GM12878 (cell line): ENCODE results near the gene JPT1. TPM values are rescaled to one million over a fixed set of nuclear protein-coding genes. Genes with fewer than 3 reads are reported as not detected.

Source experiments
- ATAC-seq: fragments of 200-7000 bp; cut with Tn5 transposase; 3 replicates; pipeline ENCODE4 v1.9.1; 2020; ENCODE audit warnings: mild to moderate bottlenecking, moderate library complexity
- BruUV-seq: library from RNA; stranded (reverse); fragments of 400-500 nt; replicated peaks from 2 replicates; lab custom pipeline; 2021; lab: Mats Ljungman, UMichigan
- CTCF ChIA-PET: fragments of 300-600 bp; sonication (Branson Sonifier 250); formaldehyde crosslinking; extraction: SDS; loops from one replicate; lab custom pipeline; 2021; ENCODE audit warnings: inconsistent platforms; lab: Yijun Ruan, JAX
- POLR2A ChIA-PET: fragments of 350-600 bp; formaldehyde crosslinking; extraction: SDS; loops from one replicate; lab custom pipeline; 2021; ENCODE audit warnings: inconsistent platforms; lab: Charles Lee
- RAD21 ChIA-PET: fragments of 300-600 bp; sonication (Branson Sonifier 250); formaldehyde crosslinking; loops from one replicate; lab custom pipeline; 2023; ENCODE audit warnings: antibody characterized with exemption; ENCODE audit not compliant: unreplicated experiment; lab: Charles Lee
- SMC1A ChIA-PET: fragments of 300-600 bp; sonication (Branson Sonifier 250); formaldehyde crosslinking; loops from one replicate; lab custom pipeline; 2023; ENCODE audit not compliant: unreplicated experiment, uncharacterized antibody; lab: Charles Lee
- DNase-seq: peaks from one replicate; pipeline ENCODE4 v3.0.0-alpha.2; 2011; ENCODE audit warnings: low read depth, low spot score
- FAIRE-seq: peaks from 3 replicates; lab custom pipeline; 2011; peaks lifted over from hg19 to GRCh38; lab: Jason Lieb, UNC
- H2AFZ ChIP-seq: 2 replicates; pipeline ENCODE4 v1.6.0; 2011; ENCODE audit warnings: low read depth, low read length, control low read depth; ENCODE audit not compliant: control insufficient read depth
- H3K27ac ChIP-seq: 2 replicates; pipeline ENCODE4 v1.5.1; 2011; ENCODE audit warnings: control low read depth; ENCODE audit not compliant: control insufficient read depth, insufficient read depth
- H3K27me3 ChIP-seq, 2 experiments: replicated peaks in 1 of 2; 2 replicates each; pipeline versions ENCODE4 v1.6.0 to v1.6.1; 2011; ENCODE audit warnings: low read length in 1 of 2; ENCODE audit not compliant: control insufficient read depth in 2 of 2, insufficient read depth in 2 of 2
- H3K36me3 ChIP-seq, 2 experiments: 2 replicates each; pipeline ENCODE4 v1.5.1; 2011; ENCODE audit warnings: low read length in 1 of 2; ENCODE audit not compliant: control insufficient read depth in 2 of 2, insufficient read depth in 2 of 2
- H3K4me1 ChIP-seq: 2 replicates; pipeline ENCODE4 v1.6.1; 2011; ENCODE audit warnings: mild to moderate bottlenecking, low read length, moderate library complexity, mixed read lengths; ENCODE audit not compliant: control insufficient read depth, insufficient read depth
- H3K4me2 ChIP-seq: 2 replicates; pipeline ENCODE4 v1.6.0; 2011; ENCODE audit warnings: control low read depth; ENCODE audit not compliant: control insufficient read depth, insufficient read depth
- H3K4me3 ChIP-seq: fragments of 200-600 bp; sonication (generic); 2 replicates; pipeline ENCODE4 v1.5.1; 2016
- H3K79me2 ChIP-seq: 2 replicates; pipeline ENCODE4 v1.6.0; 2011; ENCODE audit warnings: low read length; ENCODE audit not compliant: control insufficient read depth, insufficient read depth
- H3K9ac ChIP-seq: 2 replicates; pipeline ENCODE4 v1.8.0; 2011; ENCODE audit warnings: low read length, control low read depth, mixed read lengths; ENCODE audit not compliant: control insufficient read depth, insufficient read depth
- H3K9me3 ChIP-seq: replicated peaks from 3 replicates; pipeline ENCODE4 v1.5.1; 2011; ENCODE audit warnings: mild to moderate bottlenecking, low read length; ENCODE audit not compliant: control insufficient read depth, insufficient read depth
- H4K20me1 ChIP-seq: 2 replicates; pipeline ENCODE4 v1.6.0; 2011; ENCODE audit not compliant: control insufficient read depth, insufficient read depth
- CEBPB ChIP-seq, 2 experiments: fragments of 150-350 bp in 1 of 2; IDR thresholded peaks; 2 replicates each; pipeline ENCODE4 v1.6.1; 2012 to 2014; ENCODE audit warnings: low read depth in 2 of 2, low read length in 2 of 2, borderline replicate concordance in 1 of 2, inconsistent platforms in 1 of 2
- CHD4 ChIP-seq: fragments of 200-600 bp; sonication (generic); IDR thresholded peaks from 2 replicates; pipeline ENCODE4 v1.6.1; 2016; ENCODE audit warnings: mild to moderate bottlenecking
- MEF2B ChIP-seq: fragments of 450-650 bp; IDR thresholded peaks from 2 replicates; pipeline ENCODE4 v1.6.1; 2018; ENCODE audit warnings: mild to moderate bottlenecking, moderate library complexity; ENCODE audit not compliant: partially characterized antibody, poor library complexity, severe bottlenecking
- NFIC ChIP-seq: IDR thresholded peaks from 2 replicates; pipeline ENCODE4 v1.6.1; 2012; ENCODE audit warnings: low read depth, mild to moderate bottlenecking, inconsistent platforms, low read length, moderate library complexity
- NRF1 ChIP-seq: conservative IDR thresholded peaks from 2 replicates; pipeline ENCODE4 v1.6.1; 2011; ENCODE audit warnings: mild to moderate bottlenecking, low read depth, low read length, improper control_type of control experiment
- RB1 ChIP-seq: fragments of 450-650 bp; formaldehyde crosslinking; IDR thresholded peaks from 2 replicates; pipeline ENCODE4 v1.6.1; 2017; ENCODE audit warnings: mild to moderate bottlenecking, borderline replicate concordance
- TCF3 ChIP-seq: IDR thresholded peaks from 2 replicates; pipeline ENCODE4 v1.6.1; 2012; ENCODE audit warnings: low read depth, mild to moderate bottlenecking, low read length, borderline replicate concordance; ENCODE audit not compliant: insufficient read depth
- TCF7 ChIP-seq: IDR thresholded peaks from 2 replicates; pipeline ENCODE4 v1.6.1; 2014; ENCODE audit warnings: antibody characterized with exemption, borderline replicate concordance
- ZNF274 ChIP-seq: IDR thresholded peaks from one replicate; pipeline ENCODE4 v1.8.0; 2011; ENCODE audit not compliant: insufficient read length, insufficient read depth
- WGBS: methylation state at CpG from one replicate; pipeline ENCODE4 v1.1.6; 2016; ENCODE audit warnings: low lambda C conversion rate; ENCODE audit not compliant: insufficient replicate concordance, insufficient coverage; ENCODE audit errors: missing lambda C conversion rate; 5-methylcytosine and 5-hydroxymethylcytosine counted together
- in situ Hi-C: fragments of 300-500 bp; cut with MboI; formaldehyde crosslinking; loops from 9 replicates; pipeline ENCODE4 v1.14.3; 2018; ENCODE audit warnings: mixed read lengths
- intact Hi-C: fragments of 100-400 bp; cut with micrococcal nuclease; formaldehyde crosslinking; loops from one replicate; pipeline ENCODE4 v1.14.2; 2022; ENCODE audit not compliant: unreplicated experiment
- polyA plus RNA-seq, 11 experiments: library from polyadenylated mRNA; depleted of rRNA in 4 of 11; unstranded in 6 of 11; stranded (reverse) in 5 of 11; fragments of >200 nt; fragmentation: Nextera tagmentation in 4 of 11; fragmentation: Illumina TruSeq in 1 of 11; extraction: Ambion mirVana in 4 of 11; extraction: Trizol in 1 of 11; gene quantifications; 1 replicate in 1 of 11; 2 replicates in 10 of 11; pipeline versions ENCODE4 v1.2.1 to v1.2.3, GENCODE V29; 2011 to 2016; ENCODE audit warnings: inconsistent platforms in 2 of 11, missing spikeins in 2 of 11, low read depth in 1 of 11
- total RNA-seq, 4 experiments: library from RNA; depleted of rRNA in 3 of 4; stranded (reverse); fragments of >200 nt in 3 of 4; fragmentation: Illumina TruSeq in 1 of 4; extraction: Trizol in 1 of 4; gene quantifications; 2 replicates each; pipeline versions ENCODE4 v1.2.1 to v1.2.3, GENCODE V29; 2013 to 2021

Gene JPT1
- total and polyA plus RNA-seq, 10 of the 15 experiments (the other 5 are each of a cell fraction or from before 2014, with no cell fraction given), result 79.7 to 651 (median 323) TPM

DNA sequence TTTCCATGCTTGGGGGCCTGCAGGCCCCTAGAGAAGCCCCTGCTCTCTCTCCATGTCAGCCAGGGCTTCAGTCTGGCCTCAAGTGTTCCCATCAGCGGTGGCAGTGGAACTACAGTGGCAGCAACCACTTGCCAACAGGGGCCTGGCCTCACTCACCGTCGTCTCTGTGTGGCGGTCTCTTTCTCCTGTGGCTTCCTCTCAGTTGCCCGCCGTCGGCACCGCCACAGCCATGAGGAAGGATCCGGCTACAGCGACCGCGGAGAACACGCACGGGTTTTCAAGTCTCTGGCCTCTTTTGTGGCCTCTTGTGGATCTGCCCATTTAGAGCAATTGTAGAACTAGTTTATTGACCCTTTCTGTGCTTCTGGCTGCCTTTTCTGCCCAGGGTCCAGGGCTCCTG, 36.0 kb downstream of the JPT1 start:
- no peak overlapping the region for H3K4me2 ChIP-seq
- H3K27ac ChIP-seq, result no peak overlapping the region
- RAD21 ChIA-PET, result interaction anchor here (0.6 to 2.5 kb wide), 3 partner anchors 13 to 132 kb away, joined by 3 to 7 read pairs (median 4); partner anchors contain the start of gene NT5C
- no peak for FAIRE-seq
- intact Hi-C loops, result no loop called here
- H3K9me3 ChIP-seq, result no peaks in the 10 kb centered on the region; the same call in 2 of the 3 replicates
- POLR2A ChIA-PET, result interaction anchor here (0.6 to 5.0 kb wide), 3 partner anchors 13 to 77 kb away, joined by 3 to 53 read pairs (median 4); partner anchors contain the start of gene NT5C
- H3K4me1 ChIP-seq, result peaks cover 38% of the 10 kb centered on the region
- no peak overlapping the region for H2AFZ ChIP-seq
- TF ChIP-seq NFIC (no peak), ZNF274 (no peak), MEF2B (no peak), CHD4 (no peak), NRF1 (no peak), CEBPB (IDR thresholded peaks at IDR 0.05; ENCODE audit: borderline replicate concordance in 1 of 2, low read depth in 2 of 2, low read length in 2 of 2) (no peak), TCF7 (no peak), TCF3 (no peak), RB1 (no peak)
- TF ChIP-seq, all 136 proteins: peak for 0
- in situ Hi-C loops, result loop anchor here (5.0 kb wide), 1 partner anchor 294 kb away; no protein-coding TSS in a partner anchor
- 96% methylated on average over 14 of the region's 14 CpGs for WGBS
- no peak overlapping the region for H3K4me3 ChIP-seq
- ChIA-PET SMC1A (interaction anchor here (1.7 to 8.1 kb wide), 4 partner anchors 14 to 156 kb away, joined by 4 to 134 read pairs (median 42); partner anchors contain the start of gene NT5C), CTCF (interaction anchor here (0.6 to 9.3 kb wide), 8 partner anchors 9 to 283 kb away, joined by 3 to 293 read pairs (median 10); partner anchors contain the start of genes NT5C and NUP85)
- no peaks in the 10 kb centered on the region for H4K20me1 ChIP-seq
- no peak overlapping the region for H3K9ac ChIP-seq
- ATAC-seq (no peak), DNase-seq (no peak)
- BruUV-seq, result no TSS peak
- H3K36me3 ChIP-seq, result peaks cover 0 to 12% of the 10 kb centered on the region in 2 experiments; a peak in 1 of 4 replicates
- H3K27me3 ChIP-seq, result no peaks in the 10 kb centered on the region
- peaks cover 5% of the 10 kb centered on the region for H3K79me2 ChIP-seq
